ENCODE measurements around the gene DEAF1.

DNA sequence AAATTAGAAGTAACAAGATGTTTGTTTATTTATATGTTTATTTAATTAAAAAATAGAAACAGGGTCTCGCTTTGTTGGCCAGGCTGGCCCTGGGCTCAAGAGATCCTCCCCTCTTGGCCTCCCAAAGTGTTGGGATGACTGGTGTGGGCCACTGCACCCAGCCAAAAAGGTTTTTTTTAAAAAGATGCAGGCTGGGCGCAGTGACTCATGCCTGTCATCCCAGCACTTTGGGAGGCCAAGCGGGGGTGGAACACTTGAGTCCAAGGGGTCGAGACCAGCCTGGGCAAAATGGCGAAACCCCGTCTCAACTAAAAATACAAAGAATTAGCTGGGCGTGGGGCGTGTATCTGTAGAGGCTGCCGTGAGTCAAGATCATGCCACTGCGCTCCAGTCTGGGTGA, 44.5 kb downstream of the DEAF1 start:
- TF ChIP-seq POLR2AphosphoS5 (IDR thresholded peaks at IDR 0.05; ENCODE audit: low read depth) (no peak), GABPA (IDR thresholded peaks at IDR 0.05; ENCODE audit: low read depth) (no peak), CTCF (IDR thresholded peaks at IDR 0.05; ENCODE audit: insufficient read depth, low read length) (no peak), SPI1 (IDR thresholded peaks at IDR 0.05; ENCODE audit: borderline replicate concordance, low read depth) (no peak)
- TF ChIP-seq, protein P1, sequence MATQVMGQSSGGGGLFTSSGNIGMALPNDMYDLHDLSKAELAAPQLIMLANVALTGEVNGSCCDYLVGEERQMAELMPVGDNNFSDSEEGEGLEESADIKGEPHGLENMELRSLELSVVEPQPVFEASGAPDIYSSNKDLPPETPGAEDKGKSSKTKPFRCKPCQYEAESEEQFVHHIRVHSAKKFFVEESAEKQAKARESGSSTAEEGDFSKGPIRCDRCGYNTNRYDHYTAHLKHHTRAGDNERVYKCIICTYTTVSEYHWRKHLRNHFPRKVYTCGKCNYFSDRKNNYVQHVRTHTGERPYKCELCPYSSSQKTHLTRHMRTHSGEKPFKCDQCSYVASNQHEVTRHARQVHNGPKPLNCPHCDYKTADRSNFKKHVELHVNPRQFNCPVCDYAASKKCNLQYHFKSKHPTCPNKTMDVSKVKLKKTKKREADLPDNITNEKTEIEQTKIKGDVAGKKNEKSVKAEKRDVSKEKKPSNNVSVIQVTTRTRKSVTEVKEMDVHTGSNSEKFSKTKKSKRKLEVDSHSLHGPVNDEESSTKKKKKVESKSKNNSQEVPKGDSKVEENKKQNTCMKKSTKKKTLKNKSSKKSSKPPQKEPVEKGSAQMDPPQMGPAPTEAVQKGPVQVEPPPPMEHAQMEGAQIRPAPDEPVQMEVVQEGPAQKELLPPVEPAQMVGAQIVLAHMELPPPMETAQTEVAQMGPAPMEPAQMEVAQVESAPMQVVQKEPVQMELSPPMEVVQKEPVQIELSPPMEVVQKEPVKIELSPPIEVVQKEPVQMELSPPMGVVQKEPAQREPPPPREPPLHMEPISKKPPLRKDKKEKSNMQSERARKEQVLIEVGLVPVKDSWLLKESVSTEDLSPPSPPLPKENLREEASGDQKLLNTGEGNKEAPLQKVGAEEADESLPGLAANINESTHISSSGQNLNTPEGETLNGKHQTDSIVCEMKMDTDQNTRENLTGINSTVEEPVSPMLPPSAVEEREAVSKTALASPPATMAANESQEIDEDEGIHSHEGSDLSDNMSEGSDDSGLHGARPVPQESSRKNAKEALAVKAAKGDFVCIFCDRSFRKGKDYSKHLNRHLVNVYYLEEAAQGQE (IDR thresholded peaks at IDR 0.05; ENCODE audit: insufficient replicate concordance, low read depth) = no peak
